Measurements from ENCODE around the gene TBC1D5. TPM values are rescaled to one million over a fixed set of nuclear protein-coding genes. Genes with fewer than 3 reads are reported as not detected.

TBC1D5 gene
- total and polyA plus RNA-seq, 2 of the 8 experiments (the other 6 are each of a cell fraction or from before 2014, with no cell fraction given): 11.0 to 22.9 TPM

- TF ChIP-seq, protein P1, sequence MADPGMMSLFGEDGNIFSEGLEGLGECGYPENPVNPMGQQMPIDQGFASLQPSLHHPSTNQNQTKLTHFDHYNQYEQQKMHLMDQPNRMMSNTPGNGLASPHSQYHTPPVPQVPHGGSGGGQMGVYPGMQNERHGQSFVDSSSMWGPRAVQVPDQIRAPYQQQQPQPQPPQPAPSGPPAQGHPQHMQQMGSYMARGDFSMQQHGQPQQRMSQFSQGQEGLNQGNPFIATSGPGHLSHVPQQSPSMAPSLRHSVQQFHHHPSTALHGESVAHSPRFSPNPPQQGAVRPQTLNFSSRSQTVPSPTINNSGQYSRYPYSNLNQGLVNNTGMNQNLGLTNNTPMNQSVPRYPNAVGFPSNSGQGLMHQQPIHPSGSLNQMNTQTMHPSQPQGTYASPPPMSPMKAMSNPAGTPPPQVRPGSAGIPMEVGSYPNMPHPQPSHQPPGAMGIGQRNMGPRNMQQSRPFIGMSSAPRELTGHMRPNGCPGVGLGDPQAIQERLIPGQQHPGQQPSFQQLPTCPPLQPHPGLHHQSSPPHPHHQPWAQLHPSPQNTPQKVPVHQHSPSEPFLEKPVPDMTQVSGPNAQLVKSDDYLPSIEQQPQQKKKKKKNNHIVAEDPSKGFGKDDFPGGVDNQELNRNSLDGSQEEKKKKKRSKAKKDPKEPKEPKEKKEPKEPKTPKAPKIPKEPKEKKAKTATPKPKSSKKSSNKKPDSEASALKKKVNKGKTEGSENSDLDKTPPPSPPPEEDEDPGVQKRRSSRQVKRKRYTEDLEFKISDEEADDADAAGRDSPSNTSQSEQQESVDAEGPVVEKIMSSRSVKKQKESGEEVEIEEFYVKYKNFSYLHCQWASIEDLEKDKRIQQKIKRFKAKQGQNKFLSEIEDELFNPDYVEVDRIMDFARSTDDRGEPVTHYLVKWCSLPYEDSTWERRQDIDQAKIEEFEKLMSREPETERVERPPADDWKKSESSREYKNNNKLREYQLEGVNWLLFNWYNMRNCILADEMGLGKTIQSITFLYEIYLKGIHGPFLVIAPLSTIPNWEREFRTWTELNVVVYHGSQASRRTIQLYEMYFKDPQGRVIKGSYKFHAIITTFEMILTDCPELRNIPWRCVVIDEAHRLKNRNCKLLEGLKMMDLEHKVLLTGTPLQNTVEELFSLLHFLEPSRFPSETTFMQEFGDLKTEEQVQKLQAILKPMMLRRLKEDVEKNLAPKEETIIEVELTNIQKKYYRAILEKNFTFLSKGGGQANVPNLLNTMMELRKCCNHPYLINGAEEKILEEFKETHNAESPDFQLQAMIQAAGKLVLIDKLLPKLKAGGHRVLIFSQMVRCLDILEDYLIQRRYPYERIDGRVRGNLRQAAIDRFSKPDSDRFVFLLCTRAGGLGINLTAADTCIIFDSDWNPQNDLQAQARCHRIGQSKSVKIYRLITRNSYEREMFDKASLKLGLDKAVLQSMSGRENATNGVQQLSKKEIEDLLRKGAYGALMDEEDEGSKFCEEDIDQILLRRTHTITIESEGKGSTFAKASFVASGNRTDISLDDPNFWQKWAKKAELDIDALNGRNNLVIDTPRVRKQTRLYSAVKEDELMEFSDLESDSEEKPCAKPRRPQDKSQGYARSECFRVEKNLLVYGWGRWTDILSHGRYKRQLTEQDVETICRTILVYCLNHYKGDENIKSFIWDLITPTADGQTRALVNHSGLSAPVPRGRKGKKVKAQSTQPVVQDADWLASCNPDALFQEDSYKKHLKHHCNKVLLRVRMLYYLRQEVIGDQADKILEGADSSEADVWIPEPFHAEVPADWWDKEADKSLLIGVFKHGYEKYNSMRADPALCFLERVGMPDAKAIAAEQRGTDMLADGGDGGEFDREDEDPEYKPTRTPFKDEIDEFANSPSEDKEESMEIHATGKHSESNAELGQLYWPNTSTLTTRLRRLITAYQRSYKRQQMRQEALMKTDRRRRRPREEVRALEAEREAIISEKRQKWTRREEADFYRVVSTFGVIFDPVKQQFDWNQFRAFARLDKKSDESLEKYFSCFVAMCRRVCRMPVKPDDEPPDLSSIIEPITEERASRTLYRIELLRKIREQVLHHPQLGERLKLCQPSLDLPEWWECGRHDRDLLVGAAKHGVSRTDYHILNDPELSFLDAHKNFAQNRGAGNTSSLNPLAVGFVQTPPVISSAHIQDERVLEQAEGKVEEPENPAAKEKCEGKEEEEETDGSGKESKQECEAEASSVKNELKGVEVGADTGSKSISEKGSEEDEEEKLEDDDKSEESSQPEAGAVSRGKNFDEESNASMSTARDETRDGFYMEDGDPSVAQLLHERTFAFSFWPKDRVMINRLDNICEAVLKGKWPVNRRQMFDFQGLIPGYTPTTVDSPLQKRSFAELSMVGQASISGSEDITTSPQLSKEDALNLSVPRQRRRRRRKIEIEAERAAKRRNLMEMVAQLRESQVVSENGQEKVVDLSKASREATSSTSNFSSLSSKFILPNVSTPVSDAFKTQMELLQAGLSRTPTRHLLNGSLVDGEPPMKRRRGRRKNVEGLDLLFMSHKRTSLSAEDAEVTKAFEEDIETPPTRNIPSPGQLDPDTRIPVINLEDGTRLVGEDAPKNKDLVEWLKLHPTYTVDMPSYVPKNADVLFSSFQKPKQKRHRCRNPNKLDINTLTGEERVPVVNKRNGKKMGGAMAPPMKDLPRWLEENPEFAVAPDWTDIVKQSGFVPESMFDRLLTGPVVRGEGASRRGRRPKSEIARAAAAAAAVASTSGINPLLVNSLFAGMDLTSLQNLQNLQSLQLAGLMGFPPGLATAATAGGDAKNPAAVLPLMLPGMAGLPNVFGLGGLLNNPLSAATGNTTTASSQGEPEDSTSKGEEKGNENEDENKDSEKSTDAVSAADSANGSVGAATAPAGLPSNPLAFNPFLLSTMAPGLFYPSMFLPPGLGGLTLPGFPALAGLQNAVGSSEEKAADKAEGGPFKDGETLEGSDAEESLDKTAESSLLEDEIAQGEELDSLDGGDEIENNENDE (IDR thresholded peaks at IDR 0.05; ENCODE audit: insufficient replicate concordance, low read length): no peak
- no peak for TF ChIP-seq SP2 (IDR thresholded peaks at IDR 0.05; ENCODE audit: low read length)
- TF ChIP-seq BRCA1 (IDR thresholded peaks at IDR 0.05; ENCODE audit: low read depth, low read length): no peak
- TF ChIP-seq POU5F1 (IDR thresholded peaks at IDR 0.05; ENCODE audit: low read depth, low read length): no peak
- no peak for TF ChIP-seq EGR1 (IDR thresholded peaks at IDR 0.05; ENCODE audit: borderline replicate concordance, low read depth, low read length)
- TF ChIP-seq POLR2AphosphoS5 (IDR thresholded peaks at IDR 0.05; ENCODE audit: low read depth, low read length): no peak
- no peak for TF ChIP-seq ZNF274 (IDR thresholded peaks at IDR 0.05; ENCODE audit: borderline replicate concordance, extremely low read depth, low read length)
- TF ChIP-seq GABPA (IDR thresholded peaks at IDR 0.05; ENCODE audit: borderline replicate concordance, insufficient read depth, low read length): no peak
- TF ChIP-seq FOSL1 (IDR thresholded peaks at IDR 0.05; ENCODE audit: insufficient read depth, low read depth, low read length): no peak
- no peak for TF ChIP-seq CEBPB (IDR thresholded peaks at IDR 0.05; ENCODE audit: low read depth, low read length)
- no peak for TF ChIP-seq TBP (IDR thresholded peaks at IDR 0.05; ENCODE audit: low read depth, low read length)
Observed at GRCh38 chr3:17278006-17278405, 464.4 kb downstream of the TBC1D5 start (continued).
